Stimulated activated CD4-positive, alpha-beta T cell treated with anti-CD3 and anti-CD28 coated beads, Interleukin-12 subunit alpha, Interleukin-12 subunit beta, amount 100 ng/mL, for 48 hours (primary cell): ENCODE results near the gene SNRNP40.
"Not testable (repeated sequence)": the region's sequence is repeated elsewhere in the genome, so short reads cannot be mapped to it uniquely, and the experiment has no call there.

Experiments used
- DNase-seq, 3 donors: peaks; one replicate each; pipeline ENCODE4 v3.0.0-alpha.2; 2020; ENCODE audit warnings: low read depth in 2 of 3, low spot score in 1 of 3

Gene SNRNP40

DNA sequence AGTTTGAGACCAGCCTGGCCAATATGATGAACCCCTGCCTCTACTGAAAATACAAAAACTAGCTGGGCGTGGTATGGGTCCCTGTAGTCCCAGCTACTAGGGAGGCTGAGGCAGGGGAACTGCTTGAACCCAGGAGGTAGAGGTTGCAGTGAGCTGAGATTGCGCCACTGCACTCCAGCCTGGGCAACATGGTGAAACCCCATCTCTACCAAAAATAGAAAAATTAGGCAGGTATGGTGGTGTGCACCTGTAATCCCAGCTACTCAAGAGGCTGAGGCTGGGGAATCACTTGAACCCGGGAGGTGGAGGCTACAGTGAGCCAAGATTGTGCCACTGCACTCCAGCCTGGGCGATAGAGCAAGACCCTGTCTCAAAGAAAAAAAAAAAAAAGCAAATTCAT, 8.8 kb downstream of the SNRNP40 start:
- DNase-seq, result not testable (repeated sequence)

GRCh38 chr1:31282426-31282825, 14.2 kb downstream of the SNRNP40 start:
- DNase-seq, result not testable (repeated sequence)

- DNase-seq, result no peak
Measured at GRCh38 chr1:31273619-31274018, 23.0 kb downstream of the SNRNP40 start.

- no peak for DNase-seq
Measured at GRCh38 chr1:31272369-31272768, 24.2 kb downstream of the SNRNP40 start.

DNA sequence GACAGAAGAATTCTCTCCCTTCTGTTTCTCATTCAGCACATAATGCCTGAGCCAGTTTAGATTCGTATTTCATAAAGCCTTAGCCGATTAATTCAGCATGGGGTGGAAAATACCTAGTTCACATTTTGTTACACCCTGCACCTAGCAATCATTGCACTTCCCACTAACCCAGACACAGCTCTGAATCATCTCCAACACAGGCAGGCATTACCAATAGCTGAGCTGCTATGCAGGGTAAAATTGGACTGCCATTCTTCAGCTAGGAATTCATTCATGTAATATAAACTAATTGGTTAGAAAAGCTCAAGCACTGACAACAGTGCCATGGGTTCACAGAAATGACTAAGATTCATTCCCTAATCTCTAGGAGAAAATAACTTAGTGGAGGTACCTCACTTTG, 30.0 kb downstream of the SNRNP40 start:
- no peak for DNase-seq

- DNase-seq, result no peak
Measured at GRCh38 chr1:31264790-31265386, 31.7 kb downstream of the SNRNP40 start.

- DNase-seq, result no peak
Measured at GRCh38 chr1:31263408-31263807, 33.2 kb downstream of the SNRNP40 start.

GRCh38 chr1:31262393-31262792, 34.2 kb downstream of the SNRNP40 start:
- DNase-seq, result not testable (repeated sequence)

GRCh38 chr1:31261916-31262315, 34.7 kb downstream of the SNRNP40 start:
- DNase-seq, result no peak

DNA sequence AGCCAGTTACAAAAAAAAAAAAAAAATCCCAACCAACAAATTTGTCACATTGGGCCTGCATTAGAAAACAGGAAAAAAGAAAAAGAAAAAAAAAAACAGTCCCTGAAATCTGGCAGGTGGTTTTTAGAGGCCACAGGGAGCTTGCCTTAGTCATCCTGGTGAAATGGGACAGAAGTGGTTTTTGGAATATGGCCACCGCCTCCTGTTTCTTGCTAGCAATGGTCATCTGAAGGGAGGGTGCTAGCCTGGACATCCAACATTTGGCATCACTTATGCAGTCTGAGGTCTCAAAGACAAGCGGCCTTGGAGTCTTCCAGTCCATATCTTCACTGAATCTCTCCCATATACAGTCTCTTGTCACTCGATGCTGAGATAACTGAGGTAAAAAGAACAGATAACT, 36.8 kb downstream of the SNRNP40 start:
- DNase-seq, result no peak

DNA sequence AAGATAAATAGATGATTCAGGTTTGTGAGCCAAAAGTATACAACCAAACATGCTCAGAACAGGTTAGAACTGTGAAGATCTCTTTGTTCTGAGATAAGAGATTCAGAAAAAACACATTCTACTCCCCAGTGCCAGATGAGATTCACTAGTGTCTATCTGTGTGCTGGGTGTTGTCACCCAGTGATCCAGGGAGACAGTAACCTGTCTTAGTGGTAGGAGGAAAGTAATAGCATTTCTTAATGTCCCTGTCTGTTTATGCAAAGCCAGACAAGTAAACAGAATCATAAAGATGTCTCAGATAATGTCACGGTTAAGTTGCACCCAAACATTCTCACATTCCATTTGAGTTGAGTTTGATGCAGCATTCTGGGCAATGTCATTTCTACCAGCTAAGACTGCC, 38.0 kb downstream of the SNRNP40 start:
- DNase-seq, result no peak

GRCh38 chr1:31257213-31257612, 39.4 kb downstream of the SNRNP40 start:
- DNase-seq, result no peak

- DNase-seq, result no peak
Measured at GRCh38 chr1:31249854-31250253, 46.7 kb downstream of the SNRNP40 start.

DNA sequence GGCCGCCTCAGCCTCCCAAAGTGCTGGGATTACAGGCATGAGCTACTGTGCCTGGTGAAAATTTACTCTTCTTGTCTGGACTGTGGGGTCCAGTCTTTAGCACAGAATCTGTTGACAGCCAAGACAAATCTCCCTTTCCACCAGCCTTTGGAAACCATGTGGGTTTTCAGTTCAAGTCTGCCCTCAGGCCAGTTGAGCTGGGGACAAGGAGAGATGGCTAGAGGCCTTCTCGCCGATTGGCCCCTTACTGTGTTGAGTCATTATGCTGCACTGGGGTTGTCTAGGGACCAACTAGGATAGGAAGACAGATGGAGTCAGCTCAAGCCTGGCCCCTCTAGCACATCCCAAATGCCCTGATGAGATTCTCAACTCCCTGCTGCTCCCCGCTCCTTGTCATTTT, 48.3 kb downstream of the SNRNP40 start:
- no peak for DNase-seq

DNA sequence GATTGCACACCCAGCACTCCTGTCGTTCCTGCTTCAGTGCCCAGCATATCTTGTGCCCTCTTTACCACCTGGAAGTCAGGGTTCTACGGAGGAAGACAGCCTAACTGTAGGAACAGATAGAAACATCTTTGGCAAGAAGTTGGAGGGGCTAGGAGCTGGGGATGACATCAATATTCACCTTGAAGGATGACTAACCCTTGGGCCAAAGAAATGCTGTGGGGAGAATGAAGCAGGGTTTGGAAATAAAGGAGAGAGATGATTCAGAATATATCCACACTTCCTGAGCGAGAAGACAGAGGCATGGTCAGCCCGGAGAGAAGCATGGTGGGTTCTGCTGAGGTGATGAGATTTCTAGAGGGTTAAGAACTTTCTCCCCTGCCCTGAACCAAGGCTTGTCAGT, 52.3 kb downstream of the SNRNP40 start:
- no peak for DNase-seq

- no peak for DNase-seq
Measured at GRCh38 chr1:31243501-31244286, 52.9 kb downstream of the SNRNP40 start.

GRCh38 chr1:31241321-31241720, 55.3 kb downstream of the SNRNP40 start:
- DNase-seq, result no peak

- no peak for DNase-seq
Measured at GRCh38 chr1:31239653-31240241, 56.8 kb downstream of the SNRNP40 start, which contains the start of gene NKAIN1. Gene NKAIN1, minus strand, starts transcription at chr1:31239887. Its CDS starts 340 bp downstream, at chr1:31239547.

GRCh38 chr1:31238986-31239613, 57.5 kb downstream of the SNRNP40 start:
- DNase-seq, result no peak

- DNase-seq, result no peak
Measured at GRCh38 chr1:31238612-31238985, 58.0 kb downstream of the SNRNP40 start.

DNA sequence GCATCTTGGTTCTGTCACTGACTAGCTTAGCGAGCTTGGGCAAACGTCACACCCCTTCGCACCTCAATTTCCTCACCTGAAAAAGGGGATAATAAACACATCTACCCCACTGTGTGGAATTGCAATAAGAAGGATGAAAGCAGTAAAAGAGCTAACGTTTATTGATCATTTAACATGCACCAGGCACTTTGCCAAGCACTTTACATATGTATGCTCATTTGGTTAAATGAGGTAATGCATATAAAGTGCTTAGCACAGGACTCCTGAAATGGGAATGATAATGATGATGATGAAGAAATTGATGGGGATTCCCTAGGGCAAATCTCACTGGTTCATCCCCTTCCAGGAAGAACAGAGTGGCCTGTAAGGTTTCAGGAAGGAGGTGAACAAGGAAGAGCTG, 61.7 kb downstream of the SNRNP40 start:
- no peak for DNase-seq

GRCh38 chr1:31234123-31234708, 62.4 kb downstream of the SNRNP40 start:
- no peak for DNase-seq
